Measurements from ENCODE around the gene PHF19. TPM values are rescaled to one million over a fixed set of nuclear protein-coding genes. Genes with fewer than 3 reads are reported as not detected.

The PHF19 gene
- total and polyA plus RNA-seq, 2 donors (not counting 3 experiments of a cell fraction or from before 2014, with no cell fraction given): 102 to 153 TPM

- Histone ChIP-seq H3K27ac (ENCODE audit: insufficient read depth, low read depth, low read length) (no peak overlapping the region), H3K9ac (replicated peaks; ENCODE audit: extremely low read depth, insufficient read depth, low read length) (no peak overlapping the region), H3K4me3 (replicated peaks in 1 of 3; ENCODE audit: insufficient read depth in 1 of 3, low read depth in 1 of 3, low read length in 3 of 3) (no peak overlapping the region), H4K20me1 (replicated peaks; ENCODE audit: control insufficient read depth, extremely low read depth, insufficient read depth, low read length) (no peaks in the 10 kb centered on the region), H3K4me2 (ENCODE audit: insufficient read depth, low read length) (no peak overlapping the region), H3K9me1 (replicated peaks; ENCODE audit: control insufficient read depth, extremely low read depth, insufficient read depth, low read length) (no peaks in the 10 kb centered on the region), H3K4me1 (ENCODE audit: control insufficient read depth, extremely low read depth, insufficient read depth, low read length) (no peaks in the 10 kb centered on the region), H3K27me3 (ENCODE audit: control insufficient read depth in 2 of 2, insufficient read depth in 2 of 2, low read length in 2 of 2) (no peaks in the 10 kb centered on the region), H3K79me2 (ENCODE audit: control insufficient read depth, insufficient read depth, low read length) (no peaks in the 10 kb centered on the region), H2AFZ (ENCODE audit: low read depth, low read length) (no peak overlapping the region), H3K36me3 (ENCODE audit: control insufficient read depth in 2 of 2, extremely low read depth in 1 of 2, insufficient read depth in 2 of 2, low read length in 2 of 2) (peaks cover 18 to 28% of the 10 kb centered on the region in 2 experiments), H3K9me3 (replicated peaks; ENCODE audit: control insufficient read depth, insufficient read depth, low read length) (no peaks in the 10 kb centered on the region)
- no peak for FAIRE-seq
- TF ChIP-seq POLR2A (IDR thresholded peaks at IDR 0.05; ENCODE audit: low read depth, low read length): no peak
- TF ChIP-seq MAX (IDR thresholded peaks at IDR 0.05; ENCODE audit: insufficient read depth, insufficient read length): no peak
- no peak for TF ChIP-seq EZH2 (IDR thresholded peaks at IDR 0.05; ENCODE audit: borderline replicate concordance, low read depth, low read length, severe bottlenecking)
- no peak for TF ChIP-seq POLR2AphosphoS5 (IDR thresholded peaks at IDR 0.05; ENCODE audit: insufficient read depth, low read depth, low read length)
- TF ChIP-seq JUN (IDR thresholded peaks at IDR 0.05; ENCODE audit: borderline replicate concordance, insufficient read depth, insufficient read length, low read depth): no peak
- no peak for TF ChIP-seq MYC (IDR thresholded peaks at IDR 0.05; ENCODE audit: low read depth, low read length)
- TF ChIP-seq GATA2 (IDR thresholded peaks at IDR 0.05; ENCODE audit: insufficient read depth, insufficient read length, low read depth, low read length): no peak
- no peak for TF ChIP-seq CTCF (IDR thresholded peaks at IDR 0.05; ENCODE audit: extremely low read depth in 1 of 2, insufficient read depth in 1 of 2, low read depth in 1 of 2, low read length in 2 of 2)
- no peak for TF ChIP-seq FOS (IDR thresholded peaks at IDR 0.05; ENCODE audit: borderline replicate concordance, insufficient read depth, low read length)
- BruUV-seq (replicated peaks): no TSS peak
- CTCF ChIA-PET: interaction anchor here (0.7 to 5.7 kb wide), 2 partner anchors 11 kb away, joined by 4 to 22 read pairs; no protein-coding TSS in a partner anchor
- dilution Hi-C loops (cut with MboI; ENCODE audit: extremely low pct_ligation_motif_present, low sequenced_read_pairs) (no loop called here), intact Hi-C loops (cut with micrococcal nuclease) (no loop called here)
- POLR2A ChIA-PET: interaction anchor here (0.6 kb wide), 1 partner anchor 22 kb away, joined by 5 read pairs; no protein-coding TSS in a partner anchor
- DNase-seq (ENCODE audit: low read depth, low spot score): no peak
Measured at GRCh38 chr9:120857481-120857880, 19.5 kb downstream of the PHF19 start.
